ENCODE data around the gene MYRFL.

GRCh38 chr12:69816082-69816481 is 8.9 kb upstream of the MYRFL start:
- TF ChIP-seq POLR2A (IDR thresholded peaks at IDR 0.05; ENCODE audit: low read depth) (no peak), CTCF (IDR thresholded peaks at IDR 0.05) (no peak), EP300 (IDR thresholded peaks at IDR 0.05) (no peak)
